SW480 (cell line): ENCODE measurements around the gene FNDC3B.

Experiments used
- DNase-seq: peaks from one replicate; pipeline ENCODE4 v3.0.0-alpha.2; 2016; ENCODE audit warnings: low spot score

FNDC3B gene

GRCh38 chr3:172096881-172097420 lies 57.6 kb downstream of the FNDC3B start:
- no peak for DNase-seq

GRCh38 chr3:172097585-172097984 lies 58.2 kb downstream of the FNDC3B start:
- no peak for DNase-seq

DNA sequence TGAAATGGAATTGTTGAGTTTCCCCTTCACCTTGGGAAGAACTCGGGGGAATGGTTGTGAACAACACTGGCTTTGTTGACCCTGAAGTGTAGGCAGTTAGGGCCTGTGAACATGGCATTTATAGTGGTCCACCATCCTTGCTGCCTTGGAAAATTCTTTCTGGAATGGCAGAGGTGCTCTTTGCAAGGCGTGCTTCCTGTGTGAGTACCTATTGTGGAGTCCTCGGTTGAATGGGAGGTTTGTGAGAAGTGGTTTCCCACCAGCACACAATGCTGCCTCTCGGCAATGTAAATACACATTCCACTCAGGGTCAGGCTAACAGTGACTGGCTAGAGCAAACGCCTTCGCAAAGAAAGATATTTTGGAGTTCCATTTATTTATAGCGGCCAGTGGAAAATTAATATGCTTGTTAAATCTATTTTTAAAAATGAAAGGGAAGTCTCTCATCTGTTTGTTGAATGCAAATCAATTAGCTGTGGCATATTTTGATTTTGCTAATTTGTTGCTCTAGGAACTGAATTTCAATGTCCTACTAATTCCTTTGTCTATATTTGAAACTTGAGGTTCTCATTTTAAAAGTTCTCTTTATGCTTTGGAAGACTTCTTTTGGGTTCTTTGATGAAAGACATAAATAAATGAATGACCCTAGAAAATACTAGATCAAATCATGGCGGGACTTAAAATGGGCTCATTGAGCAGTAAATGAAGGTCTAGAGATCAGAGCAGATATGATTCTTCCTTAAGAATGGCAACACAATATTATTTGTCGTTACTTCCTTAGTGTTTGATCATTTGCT lies 59.5 kb downstream of the FNDC3B start:
- DNase-seq: no peak

GRCh38 chr3:172099495-172099808 lies 60.1 kb downstream of the FNDC3B start:
- DNase-seq: no peak

DNA sequence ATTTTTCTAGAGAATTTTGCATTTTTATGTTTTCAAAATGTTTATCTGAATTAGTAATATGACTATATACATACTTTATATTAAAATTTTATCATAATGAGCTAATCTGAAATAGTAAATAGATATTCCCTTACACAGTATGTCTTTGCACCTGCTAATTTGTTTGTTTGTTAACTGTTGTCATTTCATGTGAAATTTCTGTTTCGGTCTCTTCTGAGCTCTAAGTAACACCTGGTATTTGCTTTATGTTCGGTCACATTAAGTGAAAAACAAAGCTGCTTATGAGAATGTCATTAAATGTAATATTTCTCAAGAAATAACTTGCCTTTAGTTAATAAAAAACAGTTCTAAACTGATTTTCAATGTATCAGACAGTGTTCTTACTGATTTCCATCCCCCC lies 61.1 kb downstream of the FNDC3B start:
- DNase-seq: no peak

DNA sequence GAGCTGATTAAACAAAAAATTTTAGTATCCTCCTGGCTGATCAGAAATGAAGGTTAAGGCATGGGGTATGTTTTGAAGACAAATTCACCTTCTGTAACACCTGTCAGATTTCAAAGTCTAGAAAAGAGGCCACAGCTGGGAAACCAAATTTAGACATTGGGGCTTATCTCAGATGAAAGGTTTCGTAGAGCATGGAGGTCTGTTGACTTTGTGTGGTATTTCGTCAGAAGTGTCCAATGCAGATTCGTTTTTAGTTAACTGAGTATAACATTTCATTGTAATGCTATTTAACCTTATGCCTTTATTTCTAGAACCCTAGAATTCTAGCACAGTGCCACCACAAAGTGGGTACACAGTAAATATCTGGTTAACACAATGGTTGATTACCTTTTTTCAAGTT lies 61.7 kb downstream of the FNDC3B start:
- no peak for DNase-seq

DNA sequence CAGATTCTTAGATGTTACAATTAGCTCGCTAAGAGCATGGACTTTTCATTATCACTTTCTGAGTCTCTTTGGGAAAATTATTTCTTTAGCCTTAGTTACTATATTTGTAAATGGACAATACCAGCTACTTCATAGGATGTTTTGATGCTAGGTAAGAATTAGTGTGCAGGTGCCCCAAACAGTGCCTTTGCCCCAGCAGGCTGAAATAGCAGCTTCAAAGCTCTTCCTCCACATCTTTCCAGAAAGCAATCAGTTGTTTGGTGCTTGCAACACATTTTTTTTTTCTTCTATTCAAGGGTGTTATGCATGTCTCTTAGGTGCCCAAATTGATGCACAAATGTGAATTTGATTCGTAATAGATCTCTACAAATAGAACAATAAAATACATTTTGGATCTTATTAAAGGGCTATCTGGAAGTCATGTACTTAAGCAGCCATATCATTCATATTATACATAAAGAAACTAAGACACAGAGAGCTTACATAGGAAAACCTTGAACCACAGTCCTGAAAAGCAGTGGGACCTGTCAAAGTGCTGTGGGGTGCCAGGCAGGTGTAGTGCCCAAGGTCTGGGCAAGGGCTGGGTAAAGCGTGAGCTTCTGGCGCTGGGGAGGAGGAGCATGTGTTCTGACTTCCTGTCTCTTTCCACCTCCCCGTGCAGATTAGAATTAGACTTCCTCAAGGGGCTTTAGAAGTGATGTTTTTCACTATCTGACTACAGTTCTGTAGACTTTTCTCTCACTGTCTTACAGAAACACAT lies 62.9 kb downstream of the FNDC3B start:
- no peak for DNase-seq

DNA sequence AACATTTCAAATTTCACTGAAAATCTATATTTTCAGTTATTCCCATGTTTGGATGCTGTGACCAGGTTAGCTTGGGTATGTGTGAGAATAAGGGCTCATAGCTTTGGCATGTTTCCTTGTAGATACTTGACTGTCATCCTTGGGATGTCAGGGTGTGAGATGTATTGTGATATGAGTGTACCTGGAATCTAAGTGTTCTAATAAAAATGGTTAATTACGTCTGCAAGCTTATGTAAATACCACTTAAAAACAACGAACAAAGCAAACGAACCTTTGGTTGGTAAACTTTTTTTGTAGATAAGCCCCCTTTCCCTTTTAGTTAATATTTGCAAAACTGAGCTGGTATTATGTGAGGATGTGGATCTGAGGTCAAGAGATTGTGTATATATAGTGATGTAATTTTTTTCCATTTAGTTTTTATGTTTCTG lies 63.5 kb downstream of the FNDC3B start:
- no peak for DNase-seq

- DNase-seq: no peak
These were observed 64.3 kb downstream of the FNDC3B start for GRCh38 chr3:172103724-172104123.

DNA sequence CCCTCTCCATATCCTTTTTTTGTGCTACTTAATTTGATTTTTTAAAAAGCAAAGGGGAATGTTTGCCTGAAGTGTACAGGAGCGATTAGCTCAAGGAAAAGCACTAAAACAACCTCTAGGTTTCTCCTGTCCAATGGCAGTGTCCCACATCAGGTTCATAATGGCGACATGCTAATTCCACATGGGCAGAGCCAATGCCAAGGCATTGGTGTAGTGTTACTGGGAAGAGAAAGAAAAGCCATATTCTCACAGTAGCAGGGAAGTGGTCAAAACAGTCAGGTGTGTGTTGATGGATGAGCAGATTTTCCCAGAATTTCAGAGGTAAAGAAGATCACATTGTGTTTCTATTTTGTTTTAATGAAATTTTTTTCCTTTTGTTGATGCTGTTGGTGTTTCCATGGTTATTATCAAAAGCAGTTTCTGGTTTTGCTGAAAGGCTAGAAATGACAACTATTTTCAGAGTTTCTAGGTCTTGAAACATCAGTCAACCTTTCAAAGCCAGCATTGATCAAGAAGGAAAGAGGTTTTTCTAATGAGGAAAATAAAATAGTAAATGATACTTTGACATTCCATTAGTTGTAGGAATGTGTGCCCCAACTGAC lies 65.2 kb downstream of the FNDC3B start:
- DNase-seq: peak; percentile 32

DNA sequence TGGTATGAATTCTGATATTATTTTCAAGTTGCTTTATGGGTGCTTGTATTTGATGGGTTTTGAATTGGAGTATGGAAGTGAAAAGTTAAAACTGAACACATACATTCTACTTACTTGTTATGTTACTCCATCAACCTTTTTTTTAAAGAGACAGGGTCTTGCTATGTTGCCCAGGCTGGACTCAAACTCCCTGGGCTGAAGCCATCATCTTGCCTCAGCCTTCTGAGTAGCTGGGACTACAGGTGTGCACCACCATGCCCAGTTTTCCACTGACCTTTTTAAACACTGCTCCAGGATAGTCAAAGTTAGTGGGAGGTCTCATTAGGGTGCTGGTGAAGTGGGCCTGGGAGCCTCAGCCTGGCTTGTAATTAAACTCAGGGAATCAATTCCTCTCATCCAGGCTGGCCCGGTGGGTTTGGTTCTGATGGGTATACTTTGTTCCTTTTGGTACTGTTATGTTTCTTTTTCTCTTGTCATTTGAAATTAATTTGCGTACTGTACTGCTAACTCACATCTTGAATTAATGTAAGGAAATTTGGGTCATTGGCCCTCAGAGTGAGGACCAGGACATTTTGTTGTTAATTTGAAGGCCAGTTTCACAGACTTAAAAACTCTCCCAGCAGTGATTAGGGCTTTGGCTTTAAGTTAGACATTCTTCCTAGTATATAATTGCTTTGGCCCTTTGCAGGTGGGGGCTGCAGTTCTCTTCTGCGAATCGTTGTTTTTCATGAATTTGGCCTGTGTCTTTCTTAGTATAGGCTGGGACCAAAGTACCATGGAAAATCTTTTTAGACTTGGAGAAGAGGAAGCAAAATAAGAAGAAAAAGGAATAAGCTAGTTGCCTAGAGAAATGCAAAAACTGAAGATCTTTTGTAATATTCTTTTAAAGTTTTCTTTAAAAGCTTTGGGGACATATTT lies 66.9 kb downstream of the FNDC3B start:
- no peak for DNase-seq

GRCh38 chr3:172106989-172107388 lies 67.6 kb downstream of the FNDC3B start:
- DNase-seq: peak; percentile 84

DNA sequence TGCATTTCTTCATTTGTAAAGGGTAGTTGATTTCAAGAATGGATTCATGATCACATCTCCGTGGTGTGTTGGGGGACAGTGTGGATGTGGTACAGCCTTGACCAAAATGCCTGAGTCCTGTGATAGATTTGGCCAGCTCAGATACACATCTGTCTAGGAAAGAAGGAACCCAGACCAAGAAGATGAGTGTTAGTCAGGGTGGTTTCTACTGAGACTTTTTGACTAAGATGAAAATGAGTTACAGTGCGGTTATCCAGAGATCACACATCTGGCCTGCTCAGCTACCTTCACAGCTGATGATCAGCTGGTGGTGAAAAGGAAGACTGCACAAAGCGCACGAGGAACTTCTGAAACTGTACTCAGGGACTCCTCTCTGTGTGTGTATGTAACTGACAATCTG lies 68.0 kb downstream of the FNDC3B start:
- DNase-seq: no peak

DNA sequence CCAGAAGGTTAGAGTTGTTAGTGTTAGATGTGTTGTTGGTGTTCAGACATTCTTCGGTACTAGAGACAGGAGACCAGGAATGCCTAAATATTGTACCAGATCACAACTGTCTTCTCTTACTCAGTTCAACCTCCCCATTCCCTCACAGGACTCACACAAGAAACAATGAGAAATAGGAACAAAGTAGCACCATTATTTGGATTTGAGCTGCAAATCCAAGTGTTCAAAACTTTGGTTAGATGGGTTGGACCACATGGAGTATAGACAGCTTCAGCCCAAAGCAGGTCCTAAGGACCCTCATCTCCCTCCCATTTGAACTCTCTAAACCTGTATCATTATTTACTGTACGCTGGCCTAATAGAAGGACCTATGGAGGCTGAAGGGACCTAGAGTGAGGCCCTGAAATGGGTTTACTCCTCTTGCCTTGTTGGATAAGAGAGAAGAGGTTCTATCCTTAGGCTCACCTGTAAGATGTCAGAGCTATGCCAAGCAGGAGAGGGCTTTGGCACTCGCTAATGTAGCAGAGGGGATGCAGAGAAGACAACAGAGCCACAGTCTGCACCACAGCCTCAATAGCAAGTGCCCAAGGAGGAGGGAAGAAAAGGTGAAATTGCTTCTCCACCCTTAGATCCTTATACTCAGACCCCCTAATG lies 70.9 kb downstream of the FNDC3B start:
- DNase-seq: no peak

- DNase-seq: no peak
These were observed 71.8 kb downstream of the FNDC3B start for GRCh38 chr3:172111163-172111562.

- DNase-seq: no peak
These were observed 72.8 kb downstream of the FNDC3B start for GRCh38 chr3:172112078-172112733.

DNA sequence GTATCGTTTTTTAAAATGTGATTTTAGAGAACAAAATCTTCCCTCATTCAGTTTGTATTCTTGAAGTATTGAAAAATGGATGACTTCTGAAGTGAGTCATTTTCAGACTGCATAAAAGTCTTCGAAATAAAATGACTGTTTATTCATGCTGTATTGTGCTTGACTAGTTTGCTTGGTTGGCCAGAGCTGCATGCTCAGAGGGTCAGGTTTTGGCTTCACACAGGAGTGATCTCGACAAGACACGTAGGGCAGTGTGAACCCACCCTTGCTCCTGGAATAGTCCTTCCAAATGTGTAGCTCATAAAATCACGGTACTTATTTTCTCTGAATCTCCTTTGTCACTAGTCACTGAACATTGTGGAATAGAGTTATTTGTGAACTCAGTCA lies 73.3 kb downstream of the FNDC3B start:
- DNase-seq: no peak

- no peak for DNase-seq
These were observed 74.3 kb downstream of the FNDC3B start for GRCh38 chr3:172113710-172114109.

DNA sequence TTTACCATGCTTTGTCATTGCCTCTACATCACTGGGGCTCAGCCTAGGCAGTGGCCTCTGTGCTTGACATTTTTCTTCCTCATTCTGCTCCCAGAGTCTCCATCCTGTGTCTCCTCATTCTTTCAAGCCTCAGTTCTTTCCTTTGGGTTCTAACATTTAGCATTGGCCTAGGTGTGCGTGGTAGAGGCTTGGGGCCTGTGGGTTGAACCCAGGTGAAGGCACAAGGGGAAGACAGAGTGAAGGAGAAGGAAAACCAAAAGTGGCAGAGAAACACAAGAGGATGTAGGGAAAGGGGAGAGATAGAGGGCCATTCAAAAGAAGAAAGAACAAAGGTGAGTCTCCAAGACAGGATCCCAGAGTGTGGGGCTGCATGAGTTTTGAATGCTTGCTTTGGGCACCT lies 75.7 kb downstream of the FNDC3B start:
- no peak for DNase-seq

GRCh38 chr3:172115787-172116186 lies 76.4 kb downstream of the FNDC3B start:
- DNase-seq: no peak

GRCh38 chr3:172118019-172118418 lies 78.6 kb downstream of the FNDC3B start:
- DNase-seq: no peak
